GM23338 (cell line): ENCODE data around the gene PERM1.

Experiments
- CREB1 ChIP-seq: fragments of 250-450 bp; sonication (Bioruptor Pico); IDR thresholded peaks from 2 replicates; pipeline ENCODE4 v1.5.0; 2020; ENCODE audit warnings: low read depth, mild to moderate bottlenecking, moderate library complexity
- EZH2 ChIP-seq: fragments of 200-600 bp; sonication (generic); IDR thresholded peaks from one replicate; pipeline ENCODE4 v1.8.0; 2017; ENCODE audit warnings: antibody characterized with exemption, mild to moderate bottlenecking, low read depth; ENCODE audit not compliant: unreplicated experiment
- EZH2phosphoT487 ChIP-seq: fragments of 200-600 bp; sonication (generic); IDR thresholded peaks from one replicate; pipeline ENCODE4 v1.8.1; 2018; ENCODE audit warnings: antibody characterized with exemption; ENCODE audit not compliant: unreplicated experiment
- NANOG ChIP-seq: IDR thresholded peaks from 2 replicates; pipeline ENCODE4 v1.6.1; 2016; ENCODE audit warnings: antibody characterized with exemption, borderline replicate concordance
- POLR2AphosphoS5 ChIP-seq: IDR thresholded peaks from 2 replicates; pipeline ENCODE4 v1.6.1; 2016; ENCODE audit warnings: antibody characterized with exemption, low read depth
- ZNF114 ChIP-seq: fragments of 250-450 bp; sonication (Bioruptor Pico); IDR thresholded peaks from 2 replicates; pipeline ENCODE4 v1.5.0; 2020; ENCODE audit warnings: mild to moderate bottlenecking, moderate library complexity
- TF ChIP-seq, protein P1 (sequence below): IDR thresholded peaks from one replicate; pipeline ENCODE4 v1.6.1; 2018; ENCODE audit warnings: antibody characterized with exemption; ENCODE audit not compliant: unreplicated experiment
- TF ChIP-seq, protein P2 (sequence below), 2 experiments: fragments of 200-600 bp in 1 of 2; sonication (generic) in 1 of 2; conservative IDR thresholded peaks; 2 replicates each; pipeline versions ENCODE4 v1.5.1 to v1.6.1; 2016 to 2017; ENCODE audit warnings: antibody characterized with exemption in 2 of 2, low read depth in 2 of 2, mild to moderate bottlenecking in 2 of 2, moderate library complexity in 1 of 2
- TF ChIP-seq, protein P3 (sequence below): IDR thresholded peaks from 2 replicates; pipeline ENCODE4 v1.6.1; 2016; ENCODE audit warnings: antibody characterized with exemption

DNA sequence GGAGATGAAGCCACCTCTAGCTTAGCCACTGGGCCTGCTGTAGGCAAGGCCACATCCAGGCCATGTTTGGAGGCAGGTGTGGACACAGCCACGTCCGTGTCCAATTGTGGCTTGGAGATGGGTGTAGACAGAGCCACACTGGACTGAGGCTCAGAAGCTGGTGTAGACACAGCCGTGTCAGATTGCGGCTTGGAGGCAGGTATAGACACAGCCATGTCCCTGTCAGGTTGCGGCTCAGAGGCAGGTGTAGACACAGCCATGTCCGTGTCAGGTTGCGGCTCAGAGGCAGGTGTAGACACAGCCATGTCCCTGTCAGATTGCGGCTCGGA is 2.2 kb downstream of the PERM1 start:
- TF ChIP-seq EZH2phosphoT487 (no peak), POLR2AphosphoS5 (no peak), EZH2 (no peak), NANOG (no peak), ZNF114 (CRISPR knock-in tag) (no peak), CREB1 (CRISPR knock-in tag) (no peak)
- TF ChIP-seq, protein P1, sequence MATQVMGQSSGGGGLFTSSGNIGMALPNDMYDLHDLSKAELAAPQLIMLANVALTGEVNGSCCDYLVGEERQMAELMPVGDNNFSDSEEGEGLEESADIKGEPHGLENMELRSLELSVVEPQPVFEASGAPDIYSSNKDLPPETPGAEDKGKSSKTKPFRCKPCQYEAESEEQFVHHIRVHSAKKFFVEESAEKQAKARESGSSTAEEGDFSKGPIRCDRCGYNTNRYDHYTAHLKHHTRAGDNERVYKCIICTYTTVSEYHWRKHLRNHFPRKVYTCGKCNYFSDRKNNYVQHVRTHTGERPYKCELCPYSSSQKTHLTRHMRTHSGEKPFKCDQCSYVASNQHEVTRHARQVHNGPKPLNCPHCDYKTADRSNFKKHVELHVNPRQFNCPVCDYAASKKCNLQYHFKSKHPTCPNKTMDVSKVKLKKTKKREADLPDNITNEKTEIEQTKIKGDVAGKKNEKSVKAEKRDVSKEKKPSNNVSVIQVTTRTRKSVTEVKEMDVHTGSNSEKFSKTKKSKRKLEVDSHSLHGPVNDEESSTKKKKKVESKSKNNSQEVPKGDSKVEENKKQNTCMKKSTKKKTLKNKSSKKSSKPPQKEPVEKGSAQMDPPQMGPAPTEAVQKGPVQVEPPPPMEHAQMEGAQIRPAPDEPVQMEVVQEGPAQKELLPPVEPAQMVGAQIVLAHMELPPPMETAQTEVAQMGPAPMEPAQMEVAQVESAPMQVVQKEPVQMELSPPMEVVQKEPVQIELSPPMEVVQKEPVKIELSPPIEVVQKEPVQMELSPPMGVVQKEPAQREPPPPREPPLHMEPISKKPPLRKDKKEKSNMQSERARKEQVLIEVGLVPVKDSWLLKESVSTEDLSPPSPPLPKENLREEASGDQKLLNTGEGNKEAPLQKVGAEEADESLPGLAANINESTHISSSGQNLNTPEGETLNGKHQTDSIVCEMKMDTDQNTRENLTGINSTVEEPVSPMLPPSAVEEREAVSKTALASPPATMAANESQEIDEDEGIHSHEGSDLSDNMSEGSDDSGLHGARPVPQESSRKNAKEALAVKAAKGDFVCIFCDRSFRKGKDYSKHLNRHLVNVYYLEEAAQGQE, result no peak
- TF ChIP-seq, protein P2, sequence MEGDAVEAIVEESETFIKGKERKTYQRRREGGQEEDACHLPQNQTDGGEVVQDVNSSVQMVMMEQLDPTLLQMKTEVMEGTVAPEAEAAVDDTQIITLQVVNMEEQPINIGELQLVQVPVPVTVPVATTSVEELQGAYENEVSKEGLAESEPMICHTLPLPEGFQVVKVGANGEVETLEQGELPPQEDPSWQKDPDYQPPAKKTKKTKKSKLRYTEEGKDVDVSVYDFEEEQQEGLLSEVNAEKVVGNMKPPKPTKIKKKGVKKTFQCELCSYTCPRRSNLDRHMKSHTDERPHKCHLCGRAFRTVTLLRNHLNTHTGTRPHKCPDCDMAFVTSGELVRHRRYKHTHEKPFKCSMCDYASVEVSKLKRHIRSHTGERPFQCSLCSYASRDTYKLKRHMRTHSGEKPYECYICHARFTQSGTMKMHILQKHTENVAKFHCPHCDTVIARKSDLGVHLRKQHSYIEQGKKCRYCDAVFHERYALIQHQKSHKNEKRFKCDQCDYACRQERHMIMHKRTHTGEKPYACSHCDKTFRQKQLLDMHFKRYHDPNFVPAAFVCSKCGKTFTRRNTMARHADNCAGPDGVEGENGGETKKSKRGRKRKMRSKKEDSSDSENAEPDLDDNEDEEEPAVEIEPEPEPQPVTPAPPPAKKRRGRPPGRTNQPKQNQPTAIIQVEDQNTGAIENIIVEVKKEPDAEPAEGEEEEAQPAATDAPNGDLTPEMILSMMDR (conservative IDR thresholded peaks at IDR 0.05; ENCODE audit: low read depth in 2 of 2), result no peak
- TF ChIP-seq, protein P3, sequence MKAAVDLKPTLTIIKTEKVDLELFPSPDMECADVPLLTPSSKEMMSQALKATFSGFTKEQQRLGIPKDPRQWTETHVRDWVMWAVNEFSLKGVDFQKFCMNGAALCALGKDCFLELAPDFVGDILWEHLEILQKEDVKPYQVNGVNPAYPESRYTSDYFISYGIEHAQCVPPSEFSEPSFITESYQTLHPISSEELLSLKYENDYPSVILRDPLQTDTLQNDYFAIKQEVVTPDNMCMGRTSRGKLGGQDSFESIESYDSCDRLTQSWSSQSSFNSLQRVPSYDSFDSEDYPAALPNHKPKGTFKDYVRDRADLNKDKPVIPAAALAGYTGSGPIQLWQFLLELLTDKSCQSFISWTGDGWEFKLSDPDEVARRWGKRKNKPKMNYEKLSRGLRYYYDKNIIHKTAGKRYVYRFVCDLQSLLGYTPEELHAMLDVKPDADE, result no peak
